Stimulated activated naive CD4-positive, alpha-beta T cell (primary cell): ENCODE results near the gene TINCR.
"Not testable (repeated sequence)": the region's sequence is repeated elsewhere in the genome, so short reads cannot be mapped to it uniquely, and the experiment has no call there.

Experiments used
- DNase-seq, 6 experiments: peaks; one replicate each; lab custom pipeline; 2025; lab: John Stamatoyannopoulos, UW

TINCR gene

GRCh38 chr19:5567360-5567969 lies at the start of gene TINCR:
TINCR (minus strand) TSS chr19:5567953.
- DNase-seq: no peak

GRCh38 chr19:5617080-5617479 lies 49.3 kb upstream of the TINCR start:
- no peak for DNase-seq

DNA sequence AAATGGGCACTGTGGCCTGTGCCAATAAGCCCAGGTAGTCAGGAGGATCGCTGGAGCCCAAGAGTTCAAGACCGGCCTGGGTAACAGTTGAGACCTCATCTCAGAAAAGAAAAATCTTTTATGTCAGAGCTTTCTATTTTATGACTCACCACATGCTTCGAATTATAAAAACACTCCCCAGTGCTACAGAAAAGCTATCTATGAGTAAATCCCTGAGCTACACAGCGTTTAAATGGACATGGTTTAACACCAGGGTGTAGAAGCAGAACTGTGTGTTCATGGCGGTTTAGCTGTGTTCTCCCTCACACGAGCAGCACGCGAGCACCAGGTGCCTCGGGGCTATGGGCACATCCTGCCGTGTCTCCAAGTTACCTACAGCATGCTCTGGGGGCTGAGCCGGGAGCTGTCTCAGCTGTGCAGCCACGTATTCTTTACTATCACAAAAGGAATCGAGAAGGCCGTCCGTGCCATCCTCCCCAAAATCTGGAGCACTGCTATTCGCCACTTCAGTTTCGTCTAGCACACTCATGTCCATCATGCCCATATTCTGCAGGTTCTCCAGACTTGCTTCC lies 48.1 kb upstream of the TINCR start:
- no peak for DNase-seq

- no peak for DNase-seq
These were observed 45.4 kb upstream of the TINCR start for GRCh38 chr19:5612891-5613865.

DNA sequence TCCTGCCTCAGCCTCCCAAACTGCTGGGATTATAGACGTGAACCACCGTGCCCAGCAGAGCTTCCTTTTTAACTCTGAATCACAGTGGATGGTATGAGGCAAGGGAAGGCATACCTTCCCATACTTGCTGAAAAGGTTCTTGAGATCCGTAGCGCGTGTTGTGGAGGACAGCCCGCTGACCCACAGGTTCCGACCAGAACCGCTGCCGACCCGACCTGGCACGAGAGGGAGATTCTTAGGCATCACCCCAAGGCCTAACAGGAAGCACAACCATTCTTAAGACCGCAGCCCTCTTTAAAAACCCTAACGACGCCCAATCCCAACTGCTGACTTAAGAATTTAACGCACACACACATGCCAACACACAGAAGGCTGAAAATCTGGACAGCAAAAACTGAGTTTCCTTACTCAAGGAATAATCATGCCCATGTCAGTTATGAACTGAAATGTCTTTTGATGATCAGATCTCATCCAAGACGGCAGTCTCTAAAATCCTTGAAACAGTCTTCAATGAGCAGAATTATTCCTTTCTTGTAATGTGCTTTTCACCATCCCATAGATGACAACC lies 42.2 kb upstream of the TINCR start:
- no peak for DNase-seq

GRCh38 chr19:5608766-5609165 lies 41.0 kb upstream of the TINCR start:
- not testable (repeated sequence) for DNase-seq

DNA sequence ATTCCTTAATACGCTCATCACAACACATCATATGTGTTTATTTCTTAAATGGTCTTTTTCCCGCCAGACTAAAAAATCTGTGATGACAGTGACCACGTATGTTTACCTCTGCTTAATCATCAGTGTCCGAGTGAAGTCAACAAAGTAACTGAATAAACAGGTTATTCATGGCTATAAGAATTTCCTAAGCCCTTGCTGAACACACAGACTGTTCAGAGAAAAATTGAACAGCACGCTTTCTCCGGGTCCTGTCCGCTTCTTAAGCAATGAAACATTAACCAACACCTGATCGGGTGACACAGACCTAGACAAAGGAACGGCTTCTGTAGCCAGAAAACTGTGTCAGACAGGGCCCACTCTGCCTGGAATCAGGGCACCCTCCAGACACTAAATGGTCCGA lies 40.5 kb upstream of the TINCR start:
- DNase-seq: no peak

- DNase-seq: no peak
These were observed 39.8 kb upstream of the TINCR start for GRCh38 chr19:5607318-5608275.

DNA sequence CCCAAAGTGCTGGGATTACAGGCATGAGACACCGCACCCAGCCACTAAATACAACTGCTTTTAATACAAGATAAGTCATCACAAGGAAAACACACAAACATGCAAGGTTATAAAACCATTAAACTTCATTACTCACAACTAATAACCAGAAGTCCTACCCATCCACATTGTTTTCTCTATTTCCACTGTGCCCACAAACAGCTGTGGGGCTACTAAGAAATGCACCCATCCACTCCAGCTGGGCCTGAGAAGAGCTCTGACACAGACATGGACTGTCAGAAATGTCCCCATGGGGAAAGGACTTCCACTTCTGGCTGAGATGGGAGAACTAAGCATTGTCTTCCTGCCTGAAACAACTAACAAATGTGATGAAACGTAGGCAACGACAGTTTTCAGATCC lies 37.6 kb upstream of the TINCR start:
- DNase-seq: no peak

- DNase-seq: no peak
These were observed 35.9 kb upstream of the TINCR start for GRCh38 chr19:5603626-5604025.

DNA sequence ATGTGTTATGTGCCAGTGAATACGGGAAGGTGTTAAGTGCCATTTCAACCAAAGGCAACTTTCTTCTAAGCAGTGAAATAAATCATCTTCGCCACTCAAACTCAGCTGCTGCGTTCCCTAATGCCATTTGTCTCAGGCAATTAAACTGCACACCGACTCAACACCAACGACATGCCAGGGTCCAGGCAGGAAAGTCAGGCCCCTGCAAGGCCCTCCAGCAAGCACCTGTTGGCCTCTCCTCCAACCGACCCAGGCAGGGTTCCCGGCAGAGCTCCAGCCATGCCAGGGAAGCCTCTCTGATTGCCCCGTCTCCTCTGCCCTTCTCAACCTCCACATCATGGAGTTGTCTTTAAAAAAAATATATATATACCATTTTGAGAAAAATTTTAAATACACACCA lies 33.0 kb upstream of the TINCR start:
- DNase-seq: no peak

GRCh38 chr19:5595745-5596144 lies 28.0 kb upstream of the TINCR start:
- no peak for DNase-seq

- no peak for DNase-seq
These were observed 27.4 kb upstream of the TINCR start for GRCh38 chr19:5595129-5595528.

DNA sequence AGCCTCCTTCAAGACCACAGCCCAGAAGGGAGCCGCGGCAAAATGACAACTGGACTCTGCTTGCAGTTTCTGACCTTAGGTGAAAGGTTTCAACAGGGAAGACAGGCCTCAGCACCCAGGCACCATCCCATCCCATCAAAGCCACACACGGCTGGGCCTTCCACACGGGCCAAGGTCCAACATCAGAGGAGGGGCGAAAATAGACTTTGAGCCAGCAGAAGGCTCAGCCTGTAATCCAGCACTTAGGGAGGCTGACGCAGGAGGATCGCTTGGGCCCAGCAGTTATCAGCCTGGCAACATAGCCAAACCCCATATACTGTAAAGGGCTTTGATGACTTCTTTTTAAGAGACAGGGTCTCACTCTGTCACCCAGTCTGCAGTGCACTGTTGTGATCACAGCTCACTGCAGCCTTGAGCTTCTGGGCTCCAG lies 26.8 kb upstream of the TINCR start:
- no peak for DNase-seq

DNA sequence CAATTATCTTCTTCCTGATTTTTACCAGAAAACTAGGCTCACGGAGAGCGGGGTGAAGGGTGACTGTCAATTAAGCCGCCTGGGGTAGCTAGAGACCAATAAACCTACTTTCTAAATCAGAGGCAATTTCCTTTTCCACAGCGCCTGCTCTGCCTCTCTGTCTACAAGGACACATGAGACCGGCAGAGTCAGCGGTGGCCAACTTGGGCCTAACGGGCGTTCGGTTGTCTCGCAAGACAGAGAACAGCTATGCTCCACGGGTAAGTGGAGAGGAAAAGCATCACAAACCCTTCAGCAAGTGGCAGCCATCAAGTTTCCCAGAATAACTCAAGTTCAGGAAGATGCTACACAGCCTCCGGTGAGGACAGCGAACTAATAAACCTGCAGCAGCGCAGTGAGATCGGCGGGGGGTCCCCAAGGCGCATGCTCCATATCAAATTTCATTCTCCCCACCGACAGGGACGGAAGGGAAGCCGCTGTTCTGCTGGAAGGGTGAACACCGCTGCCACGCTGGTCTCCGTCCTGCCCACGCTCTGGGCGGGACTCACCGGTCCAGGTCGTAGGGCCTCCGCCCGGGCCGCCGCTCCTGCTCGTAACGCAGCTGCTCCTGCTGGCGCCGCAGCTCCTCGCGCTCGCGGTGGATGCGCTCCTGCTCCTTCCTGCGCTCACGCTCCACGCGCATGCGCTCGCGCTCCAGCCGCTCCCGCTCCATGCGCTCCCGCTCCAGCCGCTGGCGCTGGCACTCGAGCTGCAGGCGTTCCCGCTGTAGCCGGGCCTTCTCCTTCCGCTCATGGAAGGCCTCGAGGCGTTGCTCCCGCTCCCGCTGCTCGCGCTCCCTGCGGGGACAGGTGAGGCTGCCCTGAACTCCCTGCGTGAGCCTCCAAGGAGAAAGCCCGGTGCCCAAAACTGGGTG lies 25.8 kb upstream of the TINCR start:
- DNase-seq: no peak

DNA sequence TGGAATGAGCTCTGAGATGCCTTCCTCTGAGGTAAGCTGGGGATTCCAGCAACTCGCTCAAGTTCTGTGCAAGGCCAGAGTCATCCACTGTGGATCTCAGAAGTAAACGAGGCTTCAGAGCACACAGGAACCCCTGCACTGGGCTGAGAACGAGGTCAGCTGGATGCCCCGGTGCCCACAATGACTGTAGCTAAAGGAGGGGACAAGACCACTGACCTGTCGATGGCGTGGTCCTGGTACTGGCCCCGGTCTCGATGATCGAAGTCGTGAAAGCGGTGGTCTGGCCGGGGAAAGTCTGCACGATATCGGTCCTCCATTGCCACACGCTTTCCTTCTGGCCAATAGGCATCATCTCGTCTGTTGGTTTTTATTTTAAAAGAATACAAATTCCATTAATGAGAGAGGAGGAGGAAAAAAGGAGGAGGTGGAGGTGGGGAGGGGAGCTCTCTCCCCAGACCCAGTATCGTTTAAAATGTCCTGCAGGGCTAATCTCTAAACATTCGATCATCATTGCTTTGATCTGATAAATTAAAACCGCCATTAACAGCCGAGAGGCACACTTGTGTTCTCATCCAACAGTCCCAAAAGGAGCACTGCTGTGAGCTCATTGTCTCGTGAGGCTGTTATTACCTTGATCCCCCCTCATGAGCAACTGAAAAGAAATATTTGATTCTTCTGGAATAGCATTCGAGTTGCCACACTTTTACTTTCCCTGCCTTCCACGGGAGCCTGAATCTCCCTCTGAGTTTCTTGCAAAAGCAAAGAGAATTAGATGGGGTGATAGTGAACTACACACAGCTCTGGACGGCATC lies 25.0 kb upstream of the TINCR start:
- no peak for DNase-seq

DNA sequence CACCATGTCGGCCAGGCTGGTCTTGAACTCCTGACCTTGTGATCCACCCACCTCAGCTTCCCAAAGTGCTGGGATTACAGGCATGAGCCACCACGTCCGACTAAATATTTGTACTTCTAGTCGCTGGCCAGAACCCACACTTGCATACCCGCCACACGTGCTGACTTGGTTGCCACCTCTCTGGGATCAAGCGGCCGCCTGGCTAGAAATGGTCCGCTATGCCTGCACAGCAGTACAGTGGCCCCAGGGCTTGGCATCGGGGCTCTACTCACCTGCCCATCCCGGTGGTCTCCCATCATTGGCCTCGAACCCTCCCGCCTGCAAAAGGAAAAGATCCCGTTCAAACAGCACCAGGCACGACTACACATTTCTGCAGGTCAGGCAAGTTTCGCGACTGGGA lies 23.7 kb upstream of the TINCR start:
- DNase-seq: no peak

- no peak for DNase-seq
These were observed 23.1 kb upstream of the TINCR start for GRCh38 chr19:5590865-5591154.

- DNase-seq: no peak
These were observed 22.6 kb upstream of the TINCR start for GRCh38 chr19:5590151-5590864.
